GM12864 (cell line): ENCODE data around the gene CEP112.

Experiments used
- DNase-seq: peaks from one replicate; pipeline ENCODE4 v3.0.0-alpha.2; 2011; ENCODE audit warnings: low read depth
- H3K4me3 ChIP-seq: 2 replicates; pipeline ENCODE4 v1.5.1; 2011; ENCODE audit warnings: mild to moderate bottlenecking, low read depth, low read length, control low read depth
- CTCF ChIP-seq: IDR thresholded peaks from 2 replicates; pipeline ENCODE4 v1.5.1; 2011; ENCODE audit warnings: low read depth, mild to moderate bottlenecking, moderate library complexity, low read length, control low read depth, inconsistent platforms; ENCODE audit errors: missing control alignments

CEP112 gene

DNA sequence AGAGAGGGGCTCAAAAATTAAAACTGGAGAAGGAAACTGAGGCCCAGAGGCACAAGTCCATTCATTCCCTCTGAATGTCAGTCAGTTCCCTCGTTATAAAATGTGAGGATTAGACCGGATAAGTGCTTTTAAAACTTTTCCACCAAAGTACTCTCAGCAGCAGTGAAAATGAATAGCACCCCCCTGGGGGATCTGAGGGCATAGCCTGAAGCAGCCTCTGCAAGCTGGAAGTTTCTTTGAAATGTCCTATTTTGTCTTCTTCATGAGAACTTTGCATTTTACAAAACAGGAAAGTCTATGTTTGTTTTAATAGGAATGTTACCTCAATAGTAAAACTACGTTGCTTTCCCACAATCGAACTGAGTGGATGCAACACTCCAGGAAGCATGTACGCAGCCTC, 273.0 kb downstream of the CEP112 start:
- no peak for TF ChIP-seq CTCF
- H3K4me3 ChIP-seq = no peak overlapping the region
- no peak for DNase-seq

DNA sequence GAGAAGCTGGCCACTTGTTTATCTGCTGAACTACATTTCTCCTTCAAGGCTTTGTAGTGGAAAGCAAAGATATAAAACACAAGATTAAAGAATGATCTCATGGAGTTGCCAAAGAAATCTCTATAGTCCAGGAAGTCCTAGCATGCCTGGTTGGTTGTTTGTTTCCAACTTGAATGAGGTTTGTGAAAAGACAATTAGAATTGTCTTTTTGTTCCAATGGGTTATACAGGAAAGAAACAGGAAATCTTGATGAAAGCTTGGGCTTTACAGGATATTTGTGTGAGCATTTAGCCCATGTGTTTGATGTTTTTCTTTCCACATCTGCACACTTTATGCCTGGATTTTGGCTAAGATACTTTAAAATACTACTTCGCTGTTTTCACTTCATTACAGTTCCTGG, 273.4 kb downstream of the CEP112 start:
- no peak for TF ChIP-seq CTCF
- DNase-seq = no peak
- H3K4me3 ChIP-seq = no peak overlapping the region

GRCh38 chr17:65917560-65917959, 274.4 kb downstream of the CEP112 start:
- no peak for DNase-seq
- TF ChIP-seq CTCF = no peak
- H3K4me3 ChIP-seq = no peak overlapping the region

GRCh38 chr17:65916425-65916824, 275.5 kb downstream of the CEP112 start:
- H3K4me3 ChIP-seq = no peak overlapping the region
- DNase-seq = no peak
- no peak for TF ChIP-seq CTCF

GRCh38 chr17:65914784-65915342, 277.1 kb downstream of the CEP112 start:
- no peak for TF ChIP-seq CTCF
- peak; percentile 87 for DNase-seq
- H3K4me3 ChIP-seq = no peak overlapping the region

GRCh38 chr17:65913326-65913850, 278.5 kb downstream of the CEP112 start:
- DNase-seq = no peak
- no peak for TF ChIP-seq CTCF
- H3K4me3 ChIP-seq = no peak overlapping the region

GRCh38 chr17:65910836-65911235, 281.1 kb downstream of the CEP112 start:
- no peak for DNase-seq
- H3K4me3 ChIP-seq = no peak overlapping the region
- no peak for TF ChIP-seq CTCF
